Endothelial cell of umbilical vein (primary cell): Measurements from ENCODE around the gene DNAH10. TPM values are rescaled to one million over a fixed set of nuclear protein-coding genes. Genes with fewer than 3 reads are reported as not detected.

Experiments used
- BruUV-seq: library from RNA; stranded (reverse); fragments of 400-500 nt; replicated peaks from 2 replicates; lab custom pipeline; 2021; lab: Mats Ljungman, UMichigan
- CTCF ChIA-PET: fragments of 300-600, 350-600 bp; sonication (Branson Sonifier 250); formaldehyde crosslinking; loops from one replicate; lab custom pipeline; 2021; ENCODE audit warnings: antibody characterized with exemption, inconsistent platforms; lab: Charles Lee
- POLR2A ChIA-PET: fragments of 300-600, 350-600 bp; sonication (Branson Sonifier 250); formaldehyde crosslinking; loops from one replicate; lab custom pipeline; 2021; ENCODE audit warnings: antibody characterized with exemption, inconsistent platforms; lab: Charles Lee
- DNase-seq: peaks from one replicate; pipeline ENCODE4 v3.0.0-alpha.2; 2011; ENCODE audit warnings: low read depth, low spot score
- FAIRE-seq: peaks from 2 replicates; lab custom pipeline; 2011; peaks lifted over from hg19 to GRCh38; lab: Jason Lieb, UNC
- H2AFZ ChIP-seq: 2 replicates; pipeline ENCODE4 v1.6.0; 2012; ENCODE audit warnings: low read depth, low read length, control low read depth, inconsistent platforms
- H3K27ac ChIP-seq: 2 replicates; pipeline ENCODE4 v1.5.1; 2011; ENCODE audit warnings: low read depth, mild to moderate bottlenecking, control low read depth, low read length, moderate library complexity; ENCODE audit not compliant: insufficient read depth
- H3K27me3 ChIP-seq, 2 experiments: 2 replicates each; pipeline versions ENCODE4 v1.6.0 to v1.6.1; 2011; ENCODE audit warnings: low read length in 2 of 2, mixed read lengths in 1 of 2; ENCODE audit not compliant: control insufficient read depth in 2 of 2, insufficient read depth in 2 of 2
- H3K36me3 ChIP-seq, 2 experiments: 2 replicates in 1 of 2; 3 replicates in 1 of 2; pipeline ENCODE4 v1.5.1; 2011; ENCODE audit warnings: low read length in 2 of 2, mild to moderate bottlenecking in 1 of 2, moderate library complexity in 1 of 2; ENCODE audit not compliant: control insufficient read depth in 2 of 2, insufficient read depth in 2 of 2; ENCODE audit errors: extremely low read depth in 1 of 2
- H3K4me1 ChIP-seq: 3 replicates; pipeline ENCODE4 v1.5.1; 2011; ENCODE audit warnings: mild to moderate bottlenecking, low read length; ENCODE audit not compliant: control insufficient read depth, insufficient read depth; ENCODE audit errors: extremely low read depth
- H3K4me2 ChIP-seq: 2 replicates; pipeline ENCODE4 v1.6.1; 2011; ENCODE audit warnings: low read length, control low read depth, mixed read lengths; ENCODE audit not compliant: insufficient read depth
- H3K4me3 ChIP-seq, 3 experiments: fragments of 200-600 bp in 1 of 3; sonication (generic), shearing (Covaris generic) in 1 of 3; replicated peaks in 1 of 3; 2 replicates each; pipeline ENCODE4 v1.5.1; 2011 to 2016; ENCODE audit warnings: control low read depth in 3 of 3, low read length in 3 of 3, mild to moderate bottlenecking in 2 of 3, inconsistent platforms in 1 of 3, low read depth in 1 of 3, moderate library complexity in 1 of 3; ENCODE audit not compliant: insufficient read depth in 1 of 3
- H3K79me2 ChIP-seq: 2 replicates; pipeline ENCODE4 v1.6.0; 2012; ENCODE audit warnings: low read length, inconsistent platforms; ENCODE audit not compliant: control insufficient read depth, insufficient read depth
- H3K9ac ChIP-seq: replicated peaks from 2 replicates; pipeline ENCODE3; 2011; ENCODE audit warnings: low read length, control low read depth; ENCODE audit not compliant: insufficient read depth; ENCODE audit errors: extremely low read depth
- H3K9me1 ChIP-seq: replicated peaks from 3 replicates; pipeline ENCODE4 v1.6.0; 2011; ENCODE audit warnings: mild to moderate bottlenecking, low read length; ENCODE audit not compliant: control insufficient read depth, insufficient read depth; ENCODE audit errors: extremely low read depth
- H3K9me3 ChIP-seq: replicated peaks from 2 replicates; pipeline ENCODE4 v1.5.1; 2012; ENCODE audit warnings: low read length, inconsistent platforms; ENCODE audit not compliant: control insufficient read depth, insufficient read depth
- H4K20me1 ChIP-seq: replicated peaks from 2 replicates; pipeline ENCODE3; 2011; ENCODE audit warnings: mild to moderate bottlenecking, low read length; ENCODE audit not compliant: control insufficient read depth, insufficient read depth; ENCODE audit errors: extremely low read depth
- EZH2 ChIP-seq: IDR thresholded peaks from 2 replicates; pipeline ENCODE4 v1.6.1; 2012; ENCODE audit warnings: borderline replicate concordance, low read depth, mild to moderate bottlenecking, moderate library complexity, low read length, inconsistent platforms; ENCODE audit not compliant: severe bottlenecking
- FOS ChIP-seq: IDR thresholded peaks from 2 replicates; pipeline ENCODE4 v1.6.1; 2011; ENCODE audit warnings: mild to moderate bottlenecking, low read length, moderate library complexity, borderline replicate concordance; ENCODE audit not compliant: insufficient read depth
- GATA2 ChIP-seq: IDR thresholded peaks from 2 replicates; pipeline ENCODE4 v1.7.0; 2011; ENCODE audit warnings: low read depth, mild to moderate bottlenecking, moderate library complexity, mixed read lengths, low read length; ENCODE audit not compliant: insufficient read length, insufficient read depth
- MYC ChIP-seq: IDR thresholded peaks from one replicate; pipeline ENCODE4 v1.6.1; 2011; ENCODE audit warnings: mild to moderate bottlenecking, low read depth, low read length
- POLR2AphosphoS5 ChIP-seq: IDR thresholded peaks from 2 replicates; pipeline ENCODE4 v1.6.1; 2012; ENCODE audit warnings: low read depth, mild to moderate bottlenecking, control low read depth, low read length, moderate library complexity; ENCODE audit not compliant: insufficient read depth
- dilution Hi-C: fragments of 300-500 bp; cut with MboI; formaldehyde crosslinking; loops from one replicate; pipeline ENCODE4 v1.15.0; 2019; ENCODE audit warnings: low sequenced_read_pairs; ENCODE audit not compliant: extremely low pct_ligation_motif_present
- intact Hi-C: fragments of 100-400 bp; cut with micrococcal nuclease; formaldehyde crosslinking; loops from one replicate; pipeline ENCODE4 v1.10.0; 2022
- polyA plus RNA-seq, 4 experiments: library from polyadenylated mRNA; depleted of rRNA in 3 of 4; stranded (reverse) in 3 of 4; unstranded in 1 of 4; fragments of >200 nt; gene quantifications; 2 replicates each; pipeline versions ENCODE4 v1.2.1 to v1.2.3, GENCODE V29; 2011 to 2012; ENCODE audit warnings: missing spikeins in 1 of 4
- total RNA-seq: library from RNA; stranded (reverse); gene quantifications from 2 replicates; pipeline ENCODE4 v1.2.3, GENCODE V29; 2021
- TF ChIP-seq, protein P1 (sequence below), 2 donors: IDR thresholded peaks; 1 replicate in 1 of 2; 2 replicates in 1 of 2; pipeline ENCODE4 v1.5.1; 2011; ENCODE audit warnings: low read length in 2 of 2, mild to moderate bottlenecking in 2 of 2, moderate library complexity in 2 of 2, control low read depth in 1 of 2, inconsistent platforms in 1 of 2, low read depth in 1 of 2; ENCODE audit not compliant: insufficient read depth in 1 of 2; ENCODE audit errors: extremely low read depth in 1 of 2
- TF ChIP-seq, protein P2 (sequence below): IDR thresholded peaks from 2 replicates; pipeline ENCODE4 v1.6.1; 2011; ENCODE audit not compliant: insufficient read depth, insufficient read length

DNAH10 gene
- total and polyA plus RNA-seq, 2 donors (not counting 3 experiments of a cell fraction or from before 2014, with no cell fraction given): 0.04 to 0.31 TPM

GRCh38 chr12:123951467-123951866, 189.4 kb downstream of the DNAH10 start:
- TF ChIP-seq POLR2AphosphoS5 (no peak), EZH2 (no peak), GATA2 (no peak), FOS (no peak), MYC (no peak)
- TF ChIP-seq, protein P1, sequence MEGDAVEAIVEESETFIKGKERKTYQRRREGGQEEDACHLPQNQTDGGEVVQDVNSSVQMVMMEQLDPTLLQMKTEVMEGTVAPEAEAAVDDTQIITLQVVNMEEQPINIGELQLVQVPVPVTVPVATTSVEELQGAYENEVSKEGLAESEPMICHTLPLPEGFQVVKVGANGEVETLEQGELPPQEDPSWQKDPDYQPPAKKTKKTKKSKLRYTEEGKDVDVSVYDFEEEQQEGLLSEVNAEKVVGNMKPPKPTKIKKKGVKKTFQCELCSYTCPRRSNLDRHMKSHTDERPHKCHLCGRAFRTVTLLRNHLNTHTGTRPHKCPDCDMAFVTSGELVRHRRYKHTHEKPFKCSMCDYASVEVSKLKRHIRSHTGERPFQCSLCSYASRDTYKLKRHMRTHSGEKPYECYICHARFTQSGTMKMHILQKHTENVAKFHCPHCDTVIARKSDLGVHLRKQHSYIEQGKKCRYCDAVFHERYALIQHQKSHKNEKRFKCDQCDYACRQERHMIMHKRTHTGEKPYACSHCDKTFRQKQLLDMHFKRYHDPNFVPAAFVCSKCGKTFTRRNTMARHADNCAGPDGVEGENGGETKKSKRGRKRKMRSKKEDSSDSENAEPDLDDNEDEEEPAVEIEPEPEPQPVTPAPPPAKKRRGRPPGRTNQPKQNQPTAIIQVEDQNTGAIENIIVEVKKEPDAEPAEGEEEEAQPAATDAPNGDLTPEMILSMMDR (IDR thresholded peaks at IDR 0.05; ENCODE audit: extremely low read depth in 1 of 2, insufficient read depth in 1 of 2, low read depth in 1 of 2, low read length in 2 of 2): no peak
- TF ChIP-seq, protein P2, sequence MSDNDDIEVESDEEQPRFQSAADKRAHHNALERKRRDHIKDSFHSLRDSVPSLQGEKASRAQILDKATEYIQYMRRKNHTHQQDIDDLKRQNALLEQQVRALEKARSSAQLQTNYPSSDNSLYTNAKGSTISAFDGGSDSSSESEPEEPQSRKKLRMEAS: no peak
- no TSS peak for BruUV-seq
- no peaks in the 10 kb centered on the region for H3K9me3 ChIP-seq
- FAIRE-seq: no peak
- DNase-seq: no peak
- H2AFZ ChIP-seq: no peak overlapping the region
- H3K4me1 ChIP-seq: peaks cover 18% of the 10 kb centered on the region
- H3K79me2 ChIP-seq: no peaks in the 10 kb centered on the region
- CTCF ChIA-PET: interaction anchor here (0.9 to 1.8 kb wide), 4 partner anchors 9 to 81 kb away, joined by 3 to 10 read pairs (median 6); no protein-coding TSS in a partner anchor
- no peak overlapping the region for H3K9ac ChIP-seq
- dilution Hi-C loops: no loop called here
- H3K36me3 ChIP-seq: no peaks in the 10 kb centered on the region
- peaks cover 2% of the 10 kb centered on the region for H4K20me1 ChIP-seq
- peak overlapping the region; percentile 77 for H3K4me2 ChIP-seq
- intact Hi-C loops: no loop called here
- POLR2A ChIA-PET: interaction anchor here (0.8 kb wide), 1 partner anchor 46 kb away, joined by 3 read pairs; no protein-coding TSS in a partner anchor
- H3K4me3 ChIP-seq: no peak overlapping the region
- H3K27me3 ChIP-seq: no peaks in the 10 kb centered on the region
- H3K27ac ChIP-seq: no peak overlapping the region
- H3K9me1 ChIP-seq: no peaks in the 10 kb centered on the region
